Adrenal gland (tissue), 12 donors: ENCODE results near the gene CEACAM21. TPM values are rescaled to one million over a fixed set of nuclear protein-coding genes. Genes with fewer than 3 reads are reported as not detected.

ENCODE experiments used
- DNase-seq, 7 donors: peaks; one replicate each; pipeline ENCODE4 v3.0.0-alpha.2; 2019 to 2020
- H3K27ac ChIP-seq, 5 donors: fragments of 200-600 bp; sonication (generic) in 4 of 5; 1 replicate in 3 of 5; 2 replicates in 2 of 5; pipeline versions ENCODE4 v1.5.1 to v1.8.0; 2016 to 2020; ENCODE audit warnings: mild to moderate bottlenecking in 1 of 5
- H3K27me3 ChIP-seq: fragments of 200-600 bp; 2 replicates; pipeline ENCODE4 v1.8.0; 2021
- H3K36me3 ChIP-seq, 2 donors: fragments of 200-600 bp; replicated peaks in 1 of 2; 1 replicate in 1 of 2; 2 replicates in 1 of 2; pipeline versions ENCODE4 v1.5.1 to v1.8.0; 2018 to 2022
- H3K4me1 ChIP-seq, 2 donors: fragments of 200-600 bp; replicated peaks in 1 of 2; 1 replicate in 1 of 2; 2 replicates in 1 of 2; pipeline versions ENCODE4 v1.5.1 to v1.8.0; 2018 to 2021
- H3K4me3 ChIP-seq, 4 donors: fragments of 200-600 bp; sonication (generic) in 3 of 4; one replicate each; pipeline ENCODE4 v1.5.1; 2016 to 2018
- H3K9me3 ChIP-seq, 3 donors: fragments of 200-600 bp; sonication (generic) in 1 of 3; replicated peaks in 1 of 3; 1 replicate in 2 of 3; 2 replicates in 1 of 3; pipeline versions ENCODE4 v1.5.1 to v1.8.0; 2016 to 2021
- POLR2A ChIP-seq, 2 donors: fragments of 450-650 bp; IDR thresholded peaks; one replicate each; pipeline ENCODE4 v1.6.1; 2017; ENCODE audit warnings: antibody characterized with exemption in 2 of 2, mild to moderate bottlenecking in 2 of 2, moderate library complexity in 1 of 2
- WGBS, 4 donors: extraction: QIAGEN DNeasy Blood & Tissue Kit in 2 of 4; methylation state at CpG; one replicate each; pipeline versions ENCODE4 v1.1.5 to v1.1.7; 2013 to 2017; 5-methylcytosine and 5-hydroxymethylcytosine counted together
- intact Hi-C, 2 donors: fragments of 100-400 bp; cut with DNase I; formaldehyde crosslinking; loops; one replicate each; pipeline versions ENCODE4 v1.14.1 to v1.15.0; 2022 to 2023
- polyA plus RNA-seq, 3 donors: library from polyadenylated mRNA; stranded (reverse); fragments of 200-250 nt in 2 of 3; fragments of 350-450 nt in 1 of 3; fragmentation: Illumina TruSeq in 1 of 3; extraction: RNeasy Lipid Tissue Mini Kit (QIAGEN cat#74804) in 1 of 3; gene quantifications; one replicate each; pipeline ENCODE4 v1.2.3, GENCODE V29; 2013 to 2014
- total RNA-seq, 9 donors: library from RNA; depleted of rRNA in 4 of 9; stranded (reverse); fragments of >200 nt in 4 of 9; fragments of 120-200 nt in 1 of 9; fragmentation: NEBNext Ultra II Directional in 1 of 9; extraction: Animal tissue kit (Norgen Biotek cat#: 25700) in 1 of 9; gene quantifications; one replicate each; pipeline versions ENCODE4 v1.1.0 to v1.2.4, GENCODE V29; 2013 to 2023
- TF ChIP-seq, protein P1 (sequence below), 6 experiments: fragments of 450-650 bp in 4 of 6; fragments of 200-600 bp in 2 of 6; sonication (generic) in 1 of 6; IDR thresholded peaks; 1 replicate in 5 of 6; 2 replicates in 1 of 6; pipeline versions ENCODE4 v1.5.1 to v1.8.0; 2016 to 2021; ENCODE audit warnings: antibody characterized with exemption in 6 of 6, mild to moderate bottlenecking in 2 of 6, moderate library complexity in 1 of 6
- donor health status: healthy with polysubstance abuse.
- donor health status: Bipolar disorder and iron deficiency.
- donor health status: DM: yes; HTN: yes; CAD: no.
- donor health status: DM: no; HTN: no; CAD: no.
- donor health status: DM: no; HTN: no; CAD: no.
- donor health status: DM: yes; HTN: yes; CAD: no.

CEACAM21 gene
- total and polyA plus RNA-seq, 12 donors = 0.50 to 4.7 (median 1.6) TPM; not detected in 1

- Histone ChIP-seq H3K4me3 (no peak overlapping the region), H3K36me3 (no peaks in the 10 kb centered on the region), H3K27ac (no peak overlapping the region), H3K4me1 (no peaks in the 10 kb centered on the region), H3K9me3 (no peaks in the 10 kb centered on the region), H3K27me3 (no peaks in the 10 kb centered on the region)
- no peak for DNase-seq
- intact Hi-C loops = no loop called here
- TF ChIP-seq, protein P1, sequence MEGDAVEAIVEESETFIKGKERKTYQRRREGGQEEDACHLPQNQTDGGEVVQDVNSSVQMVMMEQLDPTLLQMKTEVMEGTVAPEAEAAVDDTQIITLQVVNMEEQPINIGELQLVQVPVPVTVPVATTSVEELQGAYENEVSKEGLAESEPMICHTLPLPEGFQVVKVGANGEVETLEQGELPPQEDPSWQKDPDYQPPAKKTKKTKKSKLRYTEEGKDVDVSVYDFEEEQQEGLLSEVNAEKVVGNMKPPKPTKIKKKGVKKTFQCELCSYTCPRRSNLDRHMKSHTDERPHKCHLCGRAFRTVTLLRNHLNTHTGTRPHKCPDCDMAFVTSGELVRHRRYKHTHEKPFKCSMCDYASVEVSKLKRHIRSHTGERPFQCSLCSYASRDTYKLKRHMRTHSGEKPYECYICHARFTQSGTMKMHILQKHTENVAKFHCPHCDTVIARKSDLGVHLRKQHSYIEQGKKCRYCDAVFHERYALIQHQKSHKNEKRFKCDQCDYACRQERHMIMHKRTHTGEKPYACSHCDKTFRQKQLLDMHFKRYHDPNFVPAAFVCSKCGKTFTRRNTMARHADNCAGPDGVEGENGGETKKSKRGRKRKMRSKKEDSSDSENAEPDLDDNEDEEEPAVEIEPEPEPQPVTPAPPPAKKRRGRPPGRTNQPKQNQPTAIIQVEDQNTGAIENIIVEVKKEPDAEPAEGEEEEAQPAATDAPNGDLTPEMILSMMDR (IDR thresholded peaks at IDR 0.05) = no peak
- TF ChIP-seq POLR2A (IDR thresholded peaks at IDR 0.05) = no peak
These were observed 10.1 kb downstream of the CEACAM21 start for GRCh38 chr19:41586064-41586463.

DNA sequence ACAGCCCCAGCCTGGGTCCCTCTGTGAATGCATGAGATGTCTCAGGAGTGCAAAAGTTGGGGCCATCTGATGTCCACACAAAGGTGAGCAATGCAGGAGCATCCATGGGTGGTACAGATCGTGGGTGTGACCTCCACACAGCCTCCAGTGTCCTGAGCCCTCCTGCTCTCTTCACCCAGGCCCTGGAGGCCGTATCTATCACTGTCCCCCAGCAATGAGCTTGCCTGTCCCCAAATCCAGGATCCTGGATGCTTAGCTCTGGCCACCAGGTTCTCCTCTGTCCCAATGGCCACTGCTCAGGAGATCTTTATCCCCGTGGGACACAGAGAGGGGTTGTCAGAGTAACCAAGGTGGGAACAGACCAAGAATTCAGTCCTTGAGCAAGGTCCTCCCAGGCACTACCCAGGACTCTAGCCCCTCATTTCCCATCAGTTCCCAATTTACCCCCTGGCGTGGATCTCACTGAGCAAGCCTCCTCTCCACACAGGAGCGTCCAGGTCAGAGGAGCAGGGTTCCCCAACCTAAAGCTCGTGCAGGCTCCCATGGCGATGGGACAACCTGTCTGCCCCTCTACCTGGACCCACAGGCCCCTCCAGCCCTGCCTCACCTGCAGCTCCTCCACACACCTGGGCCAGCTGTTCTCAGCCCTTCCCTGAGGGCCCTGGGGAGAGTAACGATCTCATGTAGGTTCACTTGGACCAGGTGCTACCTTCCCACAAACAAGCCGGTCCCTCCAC is 11.3 kb downstream of the CEACAM21 start:
- no peaks in the 10 kb centered on the region for H3K36me3 ChIP-seq
- H3K9me3 ChIP-seq = no peaks in the 10 kb centered on the region
- TF ChIP-seq, protein P1 (IDR thresholded peaks at IDR 0.05) = no peak
- no peak for TF ChIP-seq POLR2A (IDR thresholded peaks at IDR 0.05)
- no peaks in the 10 kb centered on the region for H3K4me1 ChIP-seq
- no peak overlapping the region for H3K27ac ChIP-seq
- no peak overlapping the region for H3K4me3 ChIP-seq
- H3K27me3 ChIP-seq = no peaks in the 10 kb centered on the region
- DNase-seq = no peak
- WGBS, 4 donors = 59 to 80% (median 67%) methylated on average over 7 to 9 of the region's 9 CpGs
- intact Hi-C loops = no loop called here

DNA sequence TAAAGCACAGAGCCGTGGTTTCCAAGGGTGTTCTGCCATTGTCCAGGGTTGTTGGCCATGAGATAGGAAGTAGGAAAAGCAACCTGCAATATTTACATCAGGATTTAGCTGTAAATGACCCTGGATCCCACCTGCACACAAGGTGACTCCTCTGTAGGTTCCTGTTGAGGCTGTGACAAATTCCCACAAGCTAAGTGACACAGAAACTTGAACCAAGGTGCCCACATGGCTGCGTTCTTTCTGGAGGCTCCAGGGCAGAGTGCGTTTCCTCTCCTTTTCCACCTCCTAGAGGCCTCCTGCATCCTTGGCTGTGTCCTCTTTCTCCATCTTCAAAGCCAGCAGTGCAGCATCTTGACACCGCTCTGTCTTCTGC is 11.9 kb downstream of the CEACAM21 start:
- Histone ChIP-seq H3K36me3 (no peaks in the 10 kb centered on the region), H3K9me3 (no peaks in the 10 kb centered on the region), H3K4me1 (no peaks in the 10 kb centered on the region), H3K27me3 (no peaks in the 10 kb centered on the region), H3K27ac (no peak overlapping the region), H3K4me3 (no peak overlapping the region)
- WGBS, 4 donors = 57 to 63% (median 60%) methylated on average over 4 of the region's 4 CpGs
- TF ChIP-seq POLR2A (IDR thresholded peaks at IDR 0.05) = no peak
- TF ChIP-seq, protein P1 (IDR thresholded peaks at IDR 0.05) = no peak
- intact Hi-C loops = no loop called here
- DNase-seq = no peak

DNA sequence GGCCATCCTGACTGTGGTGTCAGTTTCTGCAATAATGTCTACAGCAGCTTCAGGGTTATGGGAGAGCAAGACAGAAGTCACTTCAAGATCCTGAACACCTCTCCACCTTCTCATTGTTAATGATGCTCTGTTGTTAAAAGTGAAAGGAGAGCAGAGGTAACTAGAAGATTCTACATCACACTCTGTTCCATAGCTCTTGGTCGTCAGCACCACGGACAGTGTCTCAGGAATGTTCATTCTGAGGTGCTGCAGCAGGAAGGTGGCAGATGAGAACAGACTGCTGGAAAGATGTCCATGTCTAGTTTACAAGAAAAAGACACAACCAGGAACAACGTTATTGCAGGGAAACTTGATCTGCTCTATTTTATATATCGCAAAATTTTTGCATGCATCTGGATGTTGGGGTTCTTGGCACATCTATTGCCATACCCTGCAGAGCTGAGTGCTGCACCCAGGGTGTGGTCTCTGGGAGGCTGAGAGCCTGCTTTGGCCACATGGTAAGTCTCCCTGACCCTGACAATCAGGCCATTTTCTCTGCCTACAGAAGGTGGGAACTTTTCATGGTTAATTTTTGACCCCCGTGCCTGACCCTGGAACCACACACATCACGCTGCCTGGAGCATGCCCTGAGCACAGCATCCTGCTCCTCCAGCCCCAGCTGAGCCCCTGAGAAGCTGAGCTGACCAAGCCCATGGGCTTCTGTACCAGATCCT is 12.7 kb downstream of the CEACAM21 start:
- no peaks in the 10 kb centered on the region for H3K27me3 ChIP-seq
- H3K4me3 ChIP-seq = no peak overlapping the region
- peak in 1 of 7 donors; percentile 21 for DNase-seq
- no peaks in the 10 kb centered on the region for H3K9me3 ChIP-seq
- intact Hi-C loops = no loop called here
- TF ChIP-seq, protein P1 (IDR thresholded peaks at IDR 0.05) = no peak
- TF ChIP-seq POLR2A (IDR thresholded peaks at IDR 0.05) = no peak
- no peak overlapping the region for H3K27ac ChIP-seq
- no peaks in the 10 kb centered on the region for H3K36me3 ChIP-seq
- no peaks in the 10 kb centered on the region for H3K4me1 ChIP-seq
- WGBS, 4 donors = 24 to 42% (median 29%) methylated on average over 6 of the region's 6 CpGs
